ENCODE results near the gene LRRTM1. TPM values are rescaled to one million over a fixed set of nuclear protein-coding genes. Genes with fewer than 3 reads are reported as not detected.

LRRTM1 gene
- total RNA-seq, 1 donor from 2014 or later, result 2.5 TPM

DNA sequence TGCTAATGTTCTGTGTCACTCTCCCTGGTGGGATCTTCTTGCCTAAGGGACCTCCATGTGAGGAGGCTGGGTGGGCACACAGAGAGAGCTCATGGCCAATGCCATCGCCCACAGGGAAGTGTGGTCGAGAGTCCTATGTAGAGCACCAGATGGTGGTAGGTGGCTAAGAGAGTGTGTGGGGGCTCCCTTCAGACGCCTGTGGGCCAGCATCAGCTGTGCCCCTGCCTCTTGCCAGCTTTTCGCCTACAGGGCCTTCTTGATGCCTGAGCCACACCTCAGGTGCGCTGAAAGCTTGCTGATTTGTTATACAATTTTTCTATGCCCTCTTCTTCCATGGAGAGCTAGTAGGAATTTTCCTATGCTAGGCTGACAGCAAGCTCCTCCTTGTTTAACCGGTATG lies 38.3 kb downstream of the LRRTM1 start:
- TF ChIP-seq, protein P1, sequence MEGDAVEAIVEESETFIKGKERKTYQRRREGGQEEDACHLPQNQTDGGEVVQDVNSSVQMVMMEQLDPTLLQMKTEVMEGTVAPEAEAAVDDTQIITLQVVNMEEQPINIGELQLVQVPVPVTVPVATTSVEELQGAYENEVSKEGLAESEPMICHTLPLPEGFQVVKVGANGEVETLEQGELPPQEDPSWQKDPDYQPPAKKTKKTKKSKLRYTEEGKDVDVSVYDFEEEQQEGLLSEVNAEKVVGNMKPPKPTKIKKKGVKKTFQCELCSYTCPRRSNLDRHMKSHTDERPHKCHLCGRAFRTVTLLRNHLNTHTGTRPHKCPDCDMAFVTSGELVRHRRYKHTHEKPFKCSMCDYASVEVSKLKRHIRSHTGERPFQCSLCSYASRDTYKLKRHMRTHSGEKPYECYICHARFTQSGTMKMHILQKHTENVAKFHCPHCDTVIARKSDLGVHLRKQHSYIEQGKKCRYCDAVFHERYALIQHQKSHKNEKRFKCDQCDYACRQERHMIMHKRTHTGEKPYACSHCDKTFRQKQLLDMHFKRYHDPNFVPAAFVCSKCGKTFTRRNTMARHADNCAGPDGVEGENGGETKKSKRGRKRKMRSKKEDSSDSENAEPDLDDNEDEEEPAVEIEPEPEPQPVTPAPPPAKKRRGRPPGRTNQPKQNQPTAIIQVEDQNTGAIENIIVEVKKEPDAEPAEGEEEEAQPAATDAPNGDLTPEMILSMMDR (IDR thresholded peaks at IDR 0.05; ENCODE audit: insufficient read depth, low read length, poor library complexity, severe bottlenecking), result no peak
- Histone ChIP-seq H3K36me3 (ENCODE audit: control insufficient read depth, insufficient read depth, low read length) (no peaks in the 10 kb centered on the region), H3K4me3 (ENCODE audit: low read depth, low read length) (no peak overlapping the region), H3K27me3 (ENCODE audit: control insufficient read depth, insufficient read depth, low read length) (no peaks in the 10 kb centered on the region)
- no peak for DNase-seq (ENCODE audit: low read depth)

DNA sequence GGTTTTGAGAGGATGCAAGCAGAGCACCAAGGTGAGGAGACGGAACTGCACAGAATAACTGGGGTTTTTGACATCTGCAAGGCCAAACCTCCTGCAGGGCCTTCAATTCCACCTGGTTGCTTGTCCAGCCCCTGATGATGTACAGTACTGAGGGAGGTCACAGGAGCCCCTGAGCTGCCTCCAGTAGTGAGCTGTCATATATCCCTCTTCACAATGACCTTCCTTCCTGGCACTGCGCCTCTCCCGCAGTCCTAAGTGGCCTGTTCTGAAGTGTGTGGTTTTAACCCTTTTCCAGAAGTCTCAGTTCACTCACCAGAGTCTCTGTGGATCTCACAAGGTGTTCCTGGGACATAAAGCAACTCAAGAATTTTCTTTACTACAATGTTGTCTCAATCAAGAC lies 45.3 kb downstream of the LRRTM1 start:
- H3K36me3 ChIP-seq (ENCODE audit: control insufficient read depth, insufficient read depth, low read length), result no peaks in the 10 kb centered on the region
- TF ChIP-seq, protein P1 (IDR thresholded peaks at IDR 0.05; ENCODE audit: insufficient read depth, low read length, poor library complexity, severe bottlenecking), result no peak
- H3K27me3 ChIP-seq (ENCODE audit: control insufficient read depth, insufficient read depth, low read length), result no peaks in the 10 kb centered on the region
- no peak for DNase-seq (ENCODE audit: low read depth)
- H3K4me3 ChIP-seq (ENCODE audit: low read depth, low read length), result no peak overlapping the region

DNA sequence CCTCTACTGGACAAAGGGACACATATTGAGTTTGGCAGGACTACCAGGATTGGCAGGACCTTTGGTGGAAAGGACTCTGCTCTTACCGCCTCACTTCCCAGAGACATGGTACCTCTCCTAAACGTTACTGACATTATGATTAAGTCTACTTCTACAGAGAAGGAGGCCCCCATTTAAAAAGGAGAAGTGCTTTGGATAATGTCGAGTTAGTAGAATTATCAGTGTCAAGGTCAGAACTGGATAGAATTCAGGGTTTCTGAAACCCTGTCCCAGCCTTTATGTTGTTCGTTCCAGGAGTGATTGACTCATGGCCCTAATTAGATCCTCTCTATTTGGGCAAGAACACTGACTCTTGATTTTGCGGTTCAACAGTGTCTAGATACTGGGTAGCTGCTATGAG lies 45.8 kb downstream of the LRRTM1 start:
- no peaks in the 10 kb centered on the region for H3K36me3 ChIP-seq (ENCODE audit: control insufficient read depth, insufficient read depth, low read length)
- no peak for DNase-seq (ENCODE audit: low read depth)

DNA sequence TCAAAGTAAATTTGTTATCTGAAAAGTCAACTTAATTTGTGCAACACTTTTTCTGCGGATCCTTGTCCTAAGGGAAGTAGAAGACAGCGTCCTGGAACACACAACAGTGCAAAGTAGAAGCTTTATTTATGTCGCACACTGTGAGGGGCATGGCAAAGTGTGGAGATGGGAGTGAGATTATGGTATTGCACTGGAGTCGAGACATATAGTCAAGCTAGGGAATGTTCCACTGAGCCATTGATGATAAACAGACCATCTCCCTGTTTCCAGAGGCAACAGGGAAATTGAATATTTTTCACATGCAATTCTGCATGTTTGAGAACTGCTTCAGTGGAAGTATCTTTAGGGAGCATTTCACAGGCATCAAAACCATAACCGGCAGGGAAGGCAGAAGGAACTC lies 46.2 kb downstream of the LRRTM1 start:
- TF ChIP-seq, protein P1 (IDR thresholded peaks at IDR 0.05; ENCODE audit: insufficient read depth, low read length, poor library complexity, severe bottlenecking), result no peak
- no peaks in the 10 kb centered on the region for H3K36me3 ChIP-seq (ENCODE audit: control insufficient read depth, insufficient read depth, low read length)
- no peak for DNase-seq (ENCODE audit: low read depth)
- H3K4me3 ChIP-seq (ENCODE audit: low read depth, low read length), result no peak overlapping the region
- no peaks in the 10 kb centered on the region for H3K27me3 ChIP-seq (ENCODE audit: control insufficient read depth, insufficient read depth, low read length)

More for the DNA sequence above, 45.8 kb downstream of the LRRTM1 start:
- TF ChIP-seq, protein P1 (IDR thresholded peaks at IDR 0.05; ENCODE audit: insufficient read depth, low read length, poor library complexity, severe bottlenecking), result no peak
- no peak overlapping the region for H3K4me3 ChIP-seq (ENCODE audit: low read depth, low read length)
- H3K27me3 ChIP-seq (ENCODE audit: control insufficient read depth, insufficient read depth, low read length), result no peaks in the 10 kb centered on the region

DNA sequence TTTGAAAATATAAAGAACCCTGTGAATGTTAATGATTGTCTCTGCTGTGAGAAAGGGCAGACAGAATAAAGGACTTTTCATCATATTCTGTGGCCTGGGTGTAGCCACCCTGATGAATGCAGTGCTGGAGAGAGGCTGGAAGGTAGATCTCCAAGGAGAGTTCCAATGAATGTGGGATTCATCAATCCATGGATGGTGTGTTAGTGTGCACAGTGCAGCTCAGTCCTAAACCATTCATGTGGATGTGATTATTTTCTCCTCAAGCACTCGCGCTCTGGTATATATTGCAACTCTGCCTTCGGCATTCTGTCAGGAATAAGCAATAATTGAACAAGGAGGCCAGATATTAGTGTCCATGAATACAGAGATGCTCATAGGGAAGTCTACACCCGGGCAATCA lies 47.1 kb downstream of the LRRTM1 start:
- DNase-seq (ENCODE audit: low read depth), result no peak
- Histone ChIP-seq H3K36me3 (ENCODE audit: control insufficient read depth, insufficient read depth, low read length) (no peaks in the 10 kb centered on the region), H3K27me3 (ENCODE audit: control insufficient read depth, insufficient read depth, low read length) (no peaks in the 10 kb centered on the region), H3K4me3 (ENCODE audit: low read depth, low read length) (no peak overlapping the region)
- TF ChIP-seq, protein P1 (IDR thresholded peaks at IDR 0.05; ENCODE audit: insufficient read depth, low read length, poor library complexity, severe bottlenecking), result no peak

DNA sequence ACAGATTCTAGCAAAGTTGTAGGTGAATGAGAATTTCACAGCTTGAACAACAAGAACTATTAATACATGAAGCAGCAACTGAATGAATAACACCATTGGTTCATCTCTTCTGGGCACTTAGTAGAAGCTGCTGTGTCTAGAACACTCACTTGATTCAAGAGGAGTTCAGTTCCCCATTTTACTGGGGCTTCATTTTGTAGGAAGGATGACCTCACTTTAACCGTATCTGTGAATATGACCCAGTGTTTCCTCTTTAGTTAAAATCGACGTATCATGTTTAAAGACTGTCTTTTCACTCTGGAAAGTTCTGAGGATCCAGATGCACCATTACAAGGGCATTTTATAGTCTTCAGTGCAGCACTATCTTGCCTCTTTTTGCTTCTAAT lies 47.8 kb downstream of the LRRTM1 start:
- no peaks in the 10 kb centered on the region for H3K27me3 ChIP-seq (ENCODE audit: control insufficient read depth, insufficient read depth, low read length)
- no peaks in the 10 kb centered on the region for H3K36me3 ChIP-seq (ENCODE audit: control insufficient read depth, insufficient read depth, low read length)
- DNase-seq (ENCODE audit: low read depth), result no peak
- no peak overlapping the region for H3K4me3 ChIP-seq (ENCODE audit: low read depth, low read length)
- TF ChIP-seq, protein P1 (IDR thresholded peaks at IDR 0.05; ENCODE audit: insufficient read depth, low read length, poor library complexity, severe bottlenecking), result no peak

Data from kidney epithelial cell (primary cell).